Endothelial cell of umbilical vein (primary cell): ENCODE measurements around the gene TPH2. TPM values are rescaled to one million over a fixed set of nuclear protein-coding genes. Genes with fewer than 3 reads are reported as not detected.

Source experiments
- BruUV-seq: library from RNA; stranded (reverse); fragments of 400-500 nt; replicated peaks from 2 replicates; lab custom pipeline; 2021; lab: Mats Ljungman, UMichigan
- CTCF ChIA-PET: fragments of 300-600, 350-600 bp; sonication (Branson Sonifier 250); formaldehyde crosslinking; loops from one replicate; lab custom pipeline; 2021; ENCODE audit warnings: antibody characterized with exemption, inconsistent platforms; lab: Charles Lee
- POLR2A ChIA-PET: fragments of 300-600, 350-600 bp; sonication (Branson Sonifier 250); formaldehyde crosslinking; loops from one replicate; lab custom pipeline; 2021; ENCODE audit warnings: antibody characterized with exemption, inconsistent platforms; lab: Charles Lee
- DNase-seq: peaks from one replicate; pipeline ENCODE4 v3.0.0-alpha.2; 2011; ENCODE audit warnings: low read depth, low spot score
- FAIRE-seq: peaks from 2 replicates; lab custom pipeline; 2011; peaks lifted over from hg19 to GRCh38; lab: Jason Lieb, UNC
- H2AFZ ChIP-seq: 2 replicates; pipeline ENCODE4 v1.6.0; 2012; ENCODE audit warnings: low read depth, low read length, control low read depth, inconsistent platforms
- H3K27ac ChIP-seq: 2 replicates; pipeline ENCODE4 v1.5.1; 2011; ENCODE audit warnings: low read depth, mild to moderate bottlenecking, control low read depth, low read length, moderate library complexity; ENCODE audit not compliant: insufficient read depth
- H3K27me3 ChIP-seq, 2 experiments: 2 replicates each; pipeline versions ENCODE4 v1.6.0 to v1.6.1; 2011; ENCODE audit warnings: low read length in 2 of 2, mixed read lengths in 1 of 2; ENCODE audit not compliant: control insufficient read depth in 2 of 2, insufficient read depth in 2 of 2
- H3K36me3 ChIP-seq, 2 experiments: 2 replicates in 1 of 2; 3 replicates in 1 of 2; pipeline ENCODE4 v1.5.1; 2011; ENCODE audit warnings: low read length in 2 of 2, mild to moderate bottlenecking in 1 of 2, moderate library complexity in 1 of 2; ENCODE audit not compliant: control insufficient read depth in 2 of 2, insufficient read depth in 2 of 2; ENCODE audit errors: extremely low read depth in 1 of 2
- H3K4me1 ChIP-seq: 3 replicates; pipeline ENCODE4 v1.5.1; 2011; ENCODE audit warnings: mild to moderate bottlenecking, low read length; ENCODE audit not compliant: control insufficient read depth, insufficient read depth; ENCODE audit errors: extremely low read depth
- H3K4me2 ChIP-seq: 2 replicates; pipeline ENCODE4 v1.6.1; 2011; ENCODE audit warnings: low read length, control low read depth, mixed read lengths; ENCODE audit not compliant: insufficient read depth
- H3K4me3 ChIP-seq, 3 experiments: fragments of 200-600 bp in 1 of 3; sonication (generic), shearing (Covaris generic) in 1 of 3; replicated peaks in 1 of 3; 2 replicates each; pipeline ENCODE4 v1.5.1; 2011 to 2016; ENCODE audit warnings: control low read depth in 3 of 3, low read length in 3 of 3, mild to moderate bottlenecking in 2 of 3, inconsistent platforms in 1 of 3, low read depth in 1 of 3, moderate library complexity in 1 of 3; ENCODE audit not compliant: insufficient read depth in 1 of 3
- H3K79me2 ChIP-seq: 2 replicates; pipeline ENCODE4 v1.6.0; 2012; ENCODE audit warnings: low read length, inconsistent platforms; ENCODE audit not compliant: control insufficient read depth, insufficient read depth
- H3K9ac ChIP-seq: replicated peaks from 2 replicates; pipeline ENCODE3; 2011; ENCODE audit warnings: low read length, control low read depth; ENCODE audit not compliant: insufficient read depth; ENCODE audit errors: extremely low read depth
- H3K9me1 ChIP-seq: replicated peaks from 3 replicates; pipeline ENCODE4 v1.6.0; 2011; ENCODE audit warnings: mild to moderate bottlenecking, low read length; ENCODE audit not compliant: control insufficient read depth, insufficient read depth; ENCODE audit errors: extremely low read depth
- H3K9me3 ChIP-seq: replicated peaks from 2 replicates; pipeline ENCODE4 v1.5.1; 2012; ENCODE audit warnings: low read length, inconsistent platforms; ENCODE audit not compliant: control insufficient read depth, insufficient read depth
- H4K20me1 ChIP-seq: replicated peaks from 2 replicates; pipeline ENCODE3; 2011; ENCODE audit warnings: mild to moderate bottlenecking, low read length; ENCODE audit not compliant: control insufficient read depth, insufficient read depth; ENCODE audit errors: extremely low read depth
- CTCF ChIP-seq, 2 donors: IDR thresholded peaks; 1 replicate in 1 of 2; 2 replicates in 1 of 2; pipeline ENCODE4 v1.5.1; 2011; ENCODE audit warnings: low read length in 2 of 2, mild to moderate bottlenecking in 2 of 2, moderate library complexity in 2 of 2, control low read depth in 1 of 2, inconsistent platforms in 1 of 2, low read depth in 1 of 2; ENCODE audit not compliant: insufficient read depth in 1 of 2; ENCODE audit errors: extremely low read depth in 1 of 2
- EZH2 ChIP-seq: IDR thresholded peaks from 2 replicates; pipeline ENCODE4 v1.6.1; 2012; ENCODE audit warnings: borderline replicate concordance, low read depth, mild to moderate bottlenecking, moderate library complexity, low read length, inconsistent platforms; ENCODE audit not compliant: severe bottlenecking
- FOS ChIP-seq: IDR thresholded peaks from 2 replicates; pipeline ENCODE4 v1.6.1; 2011; ENCODE audit warnings: mild to moderate bottlenecking, low read length, moderate library complexity, borderline replicate concordance; ENCODE audit not compliant: insufficient read depth
- GATA2 ChIP-seq: IDR thresholded peaks from 2 replicates; pipeline ENCODE4 v1.7.0; 2011; ENCODE audit warnings: low read depth, mild to moderate bottlenecking, moderate library complexity, mixed read lengths, low read length; ENCODE audit not compliant: insufficient read length, insufficient read depth
- JUN ChIP-seq: IDR thresholded peaks from 2 replicates; pipeline ENCODE4 v1.6.1; 2011; ENCODE audit warnings: borderline replicate concordance, low read depth; ENCODE audit not compliant: insufficient read length, insufficient read depth
- MYC ChIP-seq: IDR thresholded peaks from one replicate; pipeline ENCODE4 v1.6.1; 2011; ENCODE audit warnings: mild to moderate bottlenecking, low read depth, low read length
- POLR2A ChIP-seq: IDR thresholded peaks from 2 replicates; pipeline ENCODE4 v1.6.1; 2012; ENCODE audit warnings: low read depth, mild to moderate bottlenecking, control low read depth, low read length
- POLR2AphosphoS5 ChIP-seq: IDR thresholded peaks from 2 replicates; pipeline ENCODE4 v1.6.1; 2012; ENCODE audit warnings: low read depth, mild to moderate bottlenecking, control low read depth, low read length, moderate library complexity; ENCODE audit not compliant: insufficient read depth
- dilution Hi-C: fragments of 300-500 bp; cut with MboI; formaldehyde crosslinking; loops from one replicate; pipeline ENCODE4 v1.15.0; 2019; ENCODE audit warnings: low sequenced_read_pairs; ENCODE audit not compliant: extremely low pct_ligation_motif_present
- intact Hi-C: fragments of 100-400 bp; cut with micrococcal nuclease; formaldehyde crosslinking; loops from one replicate; pipeline ENCODE4 v1.10.0; 2022
- polyA plus RNA-seq, 4 experiments: library from polyadenylated mRNA; depleted of rRNA in 3 of 4; stranded (reverse) in 3 of 4; unstranded in 1 of 4; fragments of >200 nt; gene quantifications; 2 replicates each; pipeline versions ENCODE4 v1.2.1 to v1.2.3, GENCODE V29; 2011 to 2012; ENCODE audit warnings: missing spikeins in 1 of 4
- total RNA-seq: library from RNA; stranded (reverse); gene quantifications from 2 replicates; pipeline ENCODE4 v1.2.3, GENCODE V29; 2021
- TF ChIP-seq, protein P1 (sequence below): IDR thresholded peaks from 2 replicates; pipeline ENCODE4 v1.6.1; 2011; ENCODE audit not compliant: insufficient read depth, insufficient read length

Gene TPH2
- total and polyA plus RNA-seq, 2 donors (not counting 3 experiments of a cell fraction or from before 2014, with no cell fraction given) = not detected

DNA sequence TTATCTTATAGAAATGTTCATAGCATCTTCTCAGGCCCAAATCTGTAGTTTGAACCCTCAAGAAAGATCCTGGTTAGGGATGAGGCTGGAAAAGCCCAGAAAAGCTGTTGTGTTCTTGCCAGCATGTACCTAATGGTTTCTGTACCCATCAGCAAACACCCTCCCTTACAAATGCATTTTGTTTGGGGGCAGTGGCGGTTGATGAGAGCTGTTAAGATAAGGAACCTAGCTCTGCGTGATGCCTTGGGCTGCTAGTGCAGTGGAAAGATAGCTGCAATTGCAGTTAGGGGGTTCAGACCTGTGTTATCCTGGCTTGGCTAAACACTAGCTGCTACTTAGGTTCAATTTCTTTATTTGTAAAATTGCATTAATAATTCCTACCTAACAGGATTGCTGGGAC, 3.6 kb downstream of the TPH2 start:
- Histone ChIP-seq H3K9ac (no peak overlapping the region), H3K4me2 (no peak overlapping the region), H3K79me2 (no peaks in the 10 kb centered on the region), H3K27ac (no peak overlapping the region), H3K4me1 (no peaks in the 10 kb centered on the region), H3K9me3 (no peaks in the 10 kb centered on the region), H3K9me1 (no peaks in the 10 kb centered on the region), H3K36me3 (no peaks in the 10 kb centered on the region), H3K27me3 (peaks cover 2 to 6% of the 10 kb centered on the region in 2 experiments), H3K4me3 (no peak overlapping the region), H2AFZ (no peak overlapping the region), H4K20me1 (no peaks in the 10 kb centered on the region)
- intact Hi-C loops (no loop called here), dilution Hi-C loops (no loop called here)
- no peak for TF ChIP-seq POLR2A
- no peak for TF ChIP-seq POLR2AphosphoS5
- no peak for TF ChIP-seq EZH2
- TF ChIP-seq CTCF (IDR thresholded peaks at IDR 0.05; ENCODE audit: extremely low read depth in 1 of 2, insufficient read depth in 1 of 2, low read depth in 1 of 2, low read length in 2 of 2) = no peak
- TF ChIP-seq MYC = no peak
- TF ChIP-seq GATA2 = no peak
- TF ChIP-seq FOS = no peak
- TF ChIP-seq JUN = no peak
- TF ChIP-seq, protein P1, sequence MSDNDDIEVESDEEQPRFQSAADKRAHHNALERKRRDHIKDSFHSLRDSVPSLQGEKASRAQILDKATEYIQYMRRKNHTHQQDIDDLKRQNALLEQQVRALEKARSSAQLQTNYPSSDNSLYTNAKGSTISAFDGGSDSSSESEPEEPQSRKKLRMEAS = no peak
- ChIA-PET POLR2A (no interaction called here), CTCF (interaction anchor here (3.3 kb wide), 1 partner anchor 162 kb away, joined by 27 read pairs; no protein-coding TSS in a partner anchor)
- no peak for DNase-seq
- no peak for FAIRE-seq
- BruUV-seq = no TSS peak
